Endothelial cell of umbilical vein (primary cell): ENCODE results near the gene SIPA1L3. TPM values are rescaled to one million over a fixed set of nuclear protein-coding genes. Genes with fewer than 3 reads are reported as not detected.
"Not testable (repeated sequence)": the region's sequence is repeated elsewhere in the genome, so short reads cannot be mapped to it uniquely, and the experiment has no call there.

Experiments
- BruUV-seq: library from RNA; stranded (reverse); fragments of 400-500 nt; replicated peaks from 2 replicates; lab custom pipeline; 2021; lab: Mats Ljungman, UMichigan
- CTCF ChIA-PET: fragments of 300-600, 350-600 bp; sonication (Branson Sonifier 250); formaldehyde crosslinking; loops from one replicate; lab custom pipeline; 2021; ENCODE audit warnings: antibody characterized with exemption, inconsistent platforms; lab: Charles Lee
- POLR2A ChIA-PET: fragments of 300-600, 350-600 bp; sonication (Branson Sonifier 250); formaldehyde crosslinking; loops from one replicate; lab custom pipeline; 2021; ENCODE audit warnings: antibody characterized with exemption, inconsistent platforms; lab: Charles Lee
- DNase-seq: peaks from one replicate; pipeline ENCODE4 v3.0.0-alpha.2; 2011; ENCODE audit warnings: low read depth, low spot score
- FAIRE-seq: peaks from 2 replicates; lab custom pipeline; 2011; peaks lifted over from hg19 to GRCh38; lab: Jason Lieb, UNC
- H2AFZ ChIP-seq: 2 replicates; pipeline ENCODE4 v1.6.0; 2012; ENCODE audit warnings: low read depth, low read length, control low read depth, inconsistent platforms
- H3K27ac ChIP-seq: 2 replicates; pipeline ENCODE4 v1.5.1; 2011; ENCODE audit warnings: low read depth, mild to moderate bottlenecking, control low read depth, low read length, moderate library complexity; ENCODE audit not compliant: insufficient read depth
- H3K27me3 ChIP-seq, 2 experiments: 2 replicates each; pipeline versions ENCODE4 v1.6.0 to v1.6.1; 2011; ENCODE audit warnings: low read length in 2 of 2, mixed read lengths in 1 of 2; ENCODE audit not compliant: control insufficient read depth in 2 of 2, insufficient read depth in 2 of 2
- H3K36me3 ChIP-seq, 2 experiments: 2 replicates in 1 of 2; 3 replicates in 1 of 2; pipeline ENCODE4 v1.5.1; 2011; ENCODE audit warnings: low read length in 2 of 2, mild to moderate bottlenecking in 1 of 2, moderate library complexity in 1 of 2; ENCODE audit not compliant: control insufficient read depth in 2 of 2, insufficient read depth in 2 of 2; ENCODE audit errors: extremely low read depth in 1 of 2
- H3K4me1 ChIP-seq: 3 replicates; pipeline ENCODE4 v1.5.1; 2011; ENCODE audit warnings: mild to moderate bottlenecking, low read length; ENCODE audit not compliant: control insufficient read depth, insufficient read depth; ENCODE audit errors: extremely low read depth
- H3K4me2 ChIP-seq: 2 replicates; pipeline ENCODE4 v1.6.1; 2011; ENCODE audit warnings: low read length, control low read depth, mixed read lengths; ENCODE audit not compliant: insufficient read depth
- H3K4me3 ChIP-seq, 3 experiments: fragments of 200-600 bp in 1 of 3; sonication (generic), shearing (Covaris generic) in 1 of 3; replicated peaks in 1 of 3; 2 replicates each; pipeline ENCODE4 v1.5.1; 2011 to 2016; ENCODE audit warnings: control low read depth in 3 of 3, low read length in 3 of 3, mild to moderate bottlenecking in 2 of 3, inconsistent platforms in 1 of 3, low read depth in 1 of 3, moderate library complexity in 1 of 3; ENCODE audit not compliant: insufficient read depth in 1 of 3
- H3K79me2 ChIP-seq: 2 replicates; pipeline ENCODE4 v1.6.0; 2012; ENCODE audit warnings: low read length, inconsistent platforms; ENCODE audit not compliant: control insufficient read depth, insufficient read depth
- H3K9ac ChIP-seq: replicated peaks from 2 replicates; pipeline ENCODE3; 2011; ENCODE audit warnings: low read length, control low read depth; ENCODE audit not compliant: insufficient read depth; ENCODE audit errors: extremely low read depth
- H3K9me1 ChIP-seq: replicated peaks from 3 replicates; pipeline ENCODE4 v1.6.0; 2011; ENCODE audit warnings: mild to moderate bottlenecking, low read length; ENCODE audit not compliant: control insufficient read depth, insufficient read depth; ENCODE audit errors: extremely low read depth
- H3K9me3 ChIP-seq: replicated peaks from 2 replicates; pipeline ENCODE4 v1.5.1; 2012; ENCODE audit warnings: low read length, inconsistent platforms; ENCODE audit not compliant: control insufficient read depth, insufficient read depth
- H4K20me1 ChIP-seq: replicated peaks from 2 replicates; pipeline ENCODE3; 2011; ENCODE audit warnings: mild to moderate bottlenecking, low read length; ENCODE audit not compliant: control insufficient read depth, insufficient read depth; ENCODE audit errors: extremely low read depth
- CTCF ChIP-seq, 2 donors: IDR thresholded peaks; 1 replicate in 1 of 2; 2 replicates in 1 of 2; pipeline ENCODE4 v1.5.1; 2011; ENCODE audit warnings: low read length in 2 of 2, mild to moderate bottlenecking in 2 of 2, moderate library complexity in 2 of 2, control low read depth in 1 of 2, inconsistent platforms in 1 of 2, low read depth in 1 of 2; ENCODE audit not compliant: insufficient read depth in 1 of 2; ENCODE audit errors: extremely low read depth in 1 of 2
- EZH2 ChIP-seq: IDR thresholded peaks from 2 replicates; pipeline ENCODE4 v1.6.1; 2012; ENCODE audit warnings: borderline replicate concordance, low read depth, mild to moderate bottlenecking, moderate library complexity, low read length, inconsistent platforms; ENCODE audit not compliant: severe bottlenecking
- GATA2 ChIP-seq: IDR thresholded peaks from 2 replicates; pipeline ENCODE4 v1.7.0; 2011; ENCODE audit warnings: low read depth, mild to moderate bottlenecking, moderate library complexity, mixed read lengths, low read length; ENCODE audit not compliant: insufficient read length, insufficient read depth
- POLR2A ChIP-seq: IDR thresholded peaks from 2 replicates; pipeline ENCODE4 v1.6.1; 2012; ENCODE audit warnings: low read depth, mild to moderate bottlenecking, control low read depth, low read length
- dilution Hi-C: fragments of 300-500 bp; cut with MboI; formaldehyde crosslinking; loops from one replicate; pipeline ENCODE4 v1.15.0; 2019; ENCODE audit warnings: low sequenced_read_pairs; ENCODE audit not compliant: extremely low pct_ligation_motif_present
- intact Hi-C: fragments of 100-400 bp; cut with micrococcal nuclease; formaldehyde crosslinking; loops from one replicate; pipeline ENCODE4 v1.10.0; 2022
- polyA plus RNA-seq, 4 experiments: library from polyadenylated mRNA; depleted of rRNA in 3 of 4; stranded (reverse) in 3 of 4; unstranded in 1 of 4; fragments of >200 nt; gene quantifications; 2 replicates each; pipeline versions ENCODE4 v1.2.1 to v1.2.3, GENCODE V29; 2011 to 2012; ENCODE audit warnings: missing spikeins in 1 of 4
- total RNA-seq: library from RNA; stranded (reverse); gene quantifications from 2 replicates; pipeline ENCODE4 v1.2.3, GENCODE V29; 2021

The SIPA1L3 gene
- total and polyA plus RNA-seq, 2 donors (not counting 3 experiments of a cell fraction or from before 2014, with no cell fraction given), result 14.2 to 47.2 TPM

- no peaks in the 10 kb centered on the region for H3K36me3 ChIP-seq
- no peaks in the 10 kb centered on the region for H4K20me1 ChIP-seq
- FAIRE-seq (no peak), DNase-seq (no peak)
- no peaks in the 10 kb centered on the region for H3K79me2 ChIP-seq
- peaks cover 8% of the 10 kb centered on the region for H3K4me1 ChIP-seq
- H3K9me3 ChIP-seq, result no peaks in the 10 kb centered on the region
- H2AFZ ChIP-seq, result peak overlapping the region; percentile 11
- peak overlapping the region in 2 of 3 experiments; percentile 14 to 51 for H3K4me3 ChIP-seq
- ChIA-PET POLR2A (no interaction called here), CTCF (no interaction called here)
- BruUV-seq, result no TSS peak
- no peaks in the 10 kb centered on the region for H3K9me1 ChIP-seq
- TF ChIP-seq EZH2, result peak; percentile 60
- TF ChIP-seq GATA2, result no peak
- no peak overlapping the region for H3K9ac ChIP-seq
- H3K4me2 ChIP-seq, result peak overlapping the region; percentile 75
- peaks cover 9 to 14% of the 10 kb centered on the region in 2 experiments for H3K27me3 ChIP-seq
- dilution Hi-C loops (no loop called here), intact Hi-C loops (loop anchor here (1.0 to 10.0 kb wide), 2 partner anchors 107 to 224 kb away; partner anchors contain the start of gene CATSPERG)
- no peak overlapping the region for H3K27ac ChIP-seq
These were observed 321.8 kb downstream of the SIPA1L3 start for GRCh38 chr19:38228491-38229439.

- Histone ChIP-seq H3K9me1 (no peaks in the 10 kb centered on the region), H2AFZ (no peak overlapping the region), H3K9me3 (no peaks in the 10 kb centered on the region), H3K36me3 (no peaks in the 10 kb centered on the region), H3K79me2 (no peaks in the 10 kb centered on the region), H4K20me1 (no peaks in the 10 kb centered on the region), H3K4me2 (no peak overlapping the region), H3K4me3 (peak overlapping the region in 1 of 3 experiments; percentile 14), H3K4me1 (peaks cover 8% of the 10 kb centered on the region), H3K9ac (no peak overlapping the region), H3K27me3 (peaks cover 9 to 14% of the 10 kb centered on the region in 2 experiments), H3K27ac (no peak overlapping the region)
- intact Hi-C loops (loop anchor here (1.0 to 10.0 kb wide), 4 partner anchors 106 to 405 kb away; partner anchors contain the start of genes CATSPERG, GGN and SPRED3), dilution Hi-C loops (no loop called here)
- CTCF ChIA-PET, result interaction anchor here (1.5 kb wide), 1 partner anchor 15 kb away, joined by 4 read pairs; no protein-coding TSS in a partner anchor
- FAIRE-seq, result peak; percentile 88
- TF ChIP-seq POLR2A, result no peak
- peak in 1 of 2 donors; percentile 13 for TF ChIP-seq CTCF (IDR thresholded peaks at IDR 0.05; ENCODE audit: extremely low read depth in 1 of 2, insufficient read depth in 1 of 2, low read depth in 1 of 2, low read length in 2 of 2)
- peak; percentile 77 for DNase-seq
- POLR2A ChIA-PET, result no interaction called here
- no TSS peak for BruUV-seq
These were observed 322.6 kb downstream of the SIPA1L3 start for GRCh38 chr19:38229585-38230073.

GRCh38 chr19:38230506-38231133 lies 323.6 kb downstream of the SIPA1L3 start:
- BruUV-seq, FAIRE-seq, POLR2A ChIA-PET: not testable (repeated sequence)

More at GRCh38 chr19:38230506-38231133, 323.6 kb downstream of the SIPA1L3 start:
- H3K79me2 ChIP-seq, H3K9ac ChIP-seq, H3K4me3 ChIP-seq, H3K9me1 ChIP-seq, H3K9me3 ChIP-seq, H2AFZ ChIP-seq, H3K27ac ChIP-seq, DNase-seq, dilution Hi-C loops, H3K36me3 ChIP-seq, H3K4me2 ChIP-seq, H3K4me1 ChIP-seq, H4K20me1 ChIP-seq: not testable (repeated sequence)
- CTCF ChIA-PET, result interaction anchor here (1.5 to 2.4 kb wide), 2 partner anchors 14 to 328 kb away, joined by 4 to 12 read pairs; no protein-coding TSS in a partner anchor
- peaks cover 9 to 14% of the 10 kb centered on the region in 2 experiments for H3K27me3 ChIP-seq
- intact Hi-C loops, result loop anchor here (5.0 to 10.0 kb wide), 2 partner anchors 157 to 404 kb away; partner anchors contain the start of genes GGN and SPRED3
